ENCODE data around the gene LNPK.
"Not testable (repeated sequence)": the region's sequence is repeated elsewhere in the genome, so short reads cannot be mapped to it uniquely, and the experiment has no call there.

Gene LNPK

GRCh38 chr2:175964195-175964594 lies 37.9 kb downstream of the LNPK start:
- H3K27ac Mint-ChIP-seq, result no peak overlapping the region
- H3K4me1 Mint-ChIP-seq, result no peaks in the 10 kb centered on the region
- peaks cover 33% of the 10 kb centered on the region for H3K9me3 Mint-ChIP-seq
- peak in 2 of 3 experiments; percentile 9 to 20 for TF ChIP-seq CTCF (IDR thresholded peaks at IDR 0.05; ENCODE audit: unreplicated experiment in 3 of 3)
- no peaks in the 10 kb centered on the region for H3K27me3 Mint-ChIP-seq (ENCODE audit: low read depth)
- no peak overlapping the region for H3K4me3 Mint-ChIP-seq
- H3K36me3 Mint-ChIP-seq (ENCODE audit: low read depth), result peaks cover 51% of the 10 kb centered on the region

- not testable (repeated sequence) for H3K27me3 Mint-ChIP-seq (ENCODE audit: low read depth); H3K4me1 Mint-ChIP-seq; H3K4me3 Mint-ChIP-seq; H3K27ac Mint-ChIP-seq
- H3K9me3 Mint-ChIP-seq, result peaks cover 39% of the 10 kb centered on the region
- H3K36me3 Mint-ChIP-seq (ENCODE audit: low read depth), result peaks cover 61% of the 10 kb centered on the region
These were observed 38.9 kb downstream of the LNPK start for GRCh38 chr2:175963171-175963570.

- Mint-ChIP-seq H3K36me3 (ENCODE audit: low read depth) (peaks cover 77% of the 10 kb centered on the region), H3K27me3 (ENCODE audit: low read depth) (no peaks in the 10 kb centered on the region), H3K4me1 (no peaks in the 10 kb centered on the region), H3K4me3 (no peak overlapping the region), H3K27ac (no peak overlapping the region), H3K9me3 (peaks cover 38% of the 10 kb centered on the region)
- TF ChIP-seq CTCF (IDR thresholded peaks at IDR 0.05; ENCODE audit: unreplicated experiment in 3 of 3), result no peak
These were observed 44.2 kb downstream of the LNPK start for GRCh38 chr2:175957845-175958244.

- Mint-ChIP-seq H3K4me3 (no peak overlapping the region), H3K9me3 (peaks cover 17% of the 10 kb centered on the region), H3K4me1 (no peaks in the 10 kb centered on the region), H3K36me3 (ENCODE audit: low read depth) (peaks cover 66% of the 10 kb centered on the region), H3K27ac (no peak overlapping the region), H3K27me3 (ENCODE audit: low read depth) (no peaks in the 10 kb centered on the region)
- no peak for TF ChIP-seq CTCF (IDR thresholded peaks at IDR 0.05; ENCODE audit: unreplicated experiment in 3 of 3)
These were observed 46.9 kb downstream of the LNPK start for GRCh38 chr2:175955136-175955535.

- Mint-ChIP-seq H3K27me3 (ENCODE audit: low read depth) (no peaks in the 10 kb centered on the region), H3K27ac (no peak overlapping the region), H3K9me3 (no peaks in the 10 kb centered on the region), H3K4me3 (no peak overlapping the region), H3K36me3 (ENCODE audit: low read depth) (peaks cover 31% of the 10 kb centered on the region), H3K4me1 (no peaks in the 10 kb centered on the region)
- TF ChIP-seq CTCF (IDR thresholded peaks at IDR 0.05; ENCODE audit: unreplicated experiment in 3 of 3), result no peak
These were observed 51.6 kb downstream of the LNPK start for GRCh38 chr2:175950512-175950911.

GRCh38 chr2:175948191-175948590 lies 53.9 kb downstream of the LNPK start:
- TF ChIP-seq CTCF (IDR thresholded peaks at IDR 0.05; ENCODE audit: unreplicated experiment in 3 of 3), result no peak
- Mint-ChIP-seq H3K4me1 (no peaks in the 10 kb centered on the region), H3K27me3 (ENCODE audit: low read depth) (no peaks in the 10 kb centered on the region), H3K4me3 (no peak overlapping the region), H3K36me3 (ENCODE audit: low read depth) (peaks cover 39% of the 10 kb centered on the region), H3K9me3 (no peaks in the 10 kb centered on the region), H3K27ac (no peak overlapping the region)
